Measurements from ENCODE around the gene UNC5A. TPM values are rescaled to one million over a fixed set of nuclear protein-coding genes. Genes with fewer than 3 reads are reported as not detected.
A peak's percentile ranks its signal among the peaks of the same experiment; 100 is the strongest.

The UNC5A gene
- total and polyA plus RNA-seq, 2 of the 8 experiments (the other 6 are each of a cell fraction or from before 2014, with no cell fraction given) = 4.0 to 7.6 TPM

- CTCF ChIA-PET (ENCODE audit: partially characterized antibody) = interaction anchor here (1.1 to 1.4 kb wide), 5 partner anchors 8 to 120 kb away, joined by 3 to 8 read pairs (median 4); no protein-coding TSS in a partner anchor
- no peak for FAIRE-seq
Observed at GRCh38 chr5:176780176-176781053, 29.9 kb upstream of the UNC5A start.

More at GRCh38 chr5:176780176-176781053, 29.9 kb upstream of the UNC5A start:
- WGBS, 2 experiments (ENCODE audit: extremely low coverage in 1 of 2, insufficient coverage in 1 of 2, insufficient read length in 1 of 2, insufficient replicate concordance in 2 of 2, low coverage in 1 of 2, low lambda C conversion rate in 2 of 2, missing lambda C conversion rate in 1 of 2) = 87% methylated on average over 14 of the region's 14 CpGs; no CpG with 5 or more reads in 1 of the 2 experiments
- H4K91ac ChIP-seq (replicated peaks; ENCODE audit: insufficient read length, low read length) = no peak overlapping the region
- POLR2A ChIA-PET (ENCODE audit: partially characterized antibody) = interaction anchor here (1.0 to 1.1 kb wide), 2 partner anchors 36 to 59 kb away, joined by 3 read pairs; no protein-coding TSS in a partner anchor
- no peak overlapping the region for H3K56ac ChIP-seq (replicated peaks; ENCODE audit: insufficient read length, low read depth, low read length)
- H2BK15ac ChIP-seq (ENCODE audit: low read length) = 0 out of 2 replicates have a peak overlapping the region, but pooled peaks have one; percentile 37
- no peak overlapping the region for H3K23ac ChIP-seq (ENCODE audit: insufficient read length)
- no peak overlapping the region for H2AFZ ChIP-seq (ENCODE audit: low read length)
- no peaks in the 10 kb centered on the region for H3K79me2 ChIP-seq (ENCODE audit: control insufficient read depth in 1 of 2, insufficient read depth in 2 of 2, low read length in 2 of 2)
- H4K8ac ChIP-seq (ENCODE audit: extremely low read depth, insufficient read depth, low read length) = no peak overlapping the region
- no peak overlapping the region for H2AK5ac ChIP-seq (ENCODE audit: low read depth, low read length)
- H3K18ac ChIP-seq (ENCODE audit: extremely low read depth, low read length) = no peak overlapping the region
- no peak overlapping the region for H3K4ac ChIP-seq (replicated peaks; ENCODE audit: insufficient read length, low read depth, low read length)
- no peak overlapping the region; the same call in 1 of the 2 replicates for H2BK12ac ChIP-seq (ENCODE audit: low read depth, low read length)
- no peak overlapping the region for H3K9ac ChIP-seq (replicated peaks in 1 of 4; ENCODE audit: extremely low read depth in 1 of 4, low read depth in 3 of 4, low read length in 3 of 4)
- no peak overlapping the region for H4K5ac ChIP-seq (ENCODE audit: insufficient read length, low read depth, low read length)
- H2BK120ac ChIP-seq (replicated peaks; ENCODE audit: low read depth, low read length) = no peak overlapping the region
- H3K27ac ChIP-seq (ENCODE audit: low read depth, low read length) = no peak overlapping the region
- 0 out of 2 replicates have a peak overlapping the region, but pooled peaks have one; percentile 21 for H2BK20ac ChIP-seq (ENCODE audit: low read length)
- H3K36me3 ChIP-seq (ENCODE audit: control insufficient read depth in 2 of 4, insufficient read depth in 4 of 4, low read length in 3 of 4) = no peaks in the 10 kb centered on the region
- no peak overlapping the region for H2BK5ac ChIP-seq (ENCODE audit: low read depth, low read length)
- no peak overlapping the region for H3K4me3 ChIP-seq (ENCODE audit: extremely low read depth in 1 of 4, insufficient read depth in 2 of 4, low read depth in 3 of 4, low read length in 4 of 4)
- H3K4me1 ChIP-seq (replicated peaks in 1 of 4; ENCODE audit: control insufficient read depth in 3 of 4, insufficient read depth in 4 of 4, low read length in 3 of 4) = peaks cover 0 to 18% (median 12%) of the 10 kb centered on the region in 4 experiments; a peak in 6 of 7 replicates
- TF ChIP-seq TAF7 (optimal IDR thresholded peaks at IDR 0.05; ENCODE audit: borderline replicate concordance, low read depth, low read length) (no peak), YY1 (IDR thresholded peaks at IDR 0.05; ENCODE audit: low read depth, low read length) (no peak), POLR2A (IDR thresholded peaks at IDR 0.05; ENCODE audit: control extremely low read depth in 1 of 2, low read depth in 2 of 2, low read length in 2 of 2) (no peak), EGR1 (IDR thresholded peaks at IDR 0.05; ENCODE audit: borderline replicate concordance, low read depth, low read length) (no peak), KDM5A (IDR thresholded peaks at IDR 0.05; ENCODE audit: low read length) (no peak), BACH1 (IDR thresholded peaks at IDR 0.05; ENCODE audit: low read length) (no peak), E2F6 (IDR thresholded peaks at IDR 0.05) (0 out of 2 replicates have a peak, but pooled peaks have one; percentile 21), SUZ12 (IDR thresholded peaks at IDR 0.05; ENCODE audit: low read length) (no peak)
- no peak overlapping the region for H3K14ac ChIP-seq (ENCODE audit: insufficient read length)
- H3K9me3 ChIP-seq (ENCODE audit: insufficient read depth in 2 of 2, low read depth in 1 of 2, low read length in 1 of 2) = no peaks in the 10 kb centered on the region
- no peak overlapping the region for H3K4me2 ChIP-seq (ENCODE audit: insufficient read depth in 1 of 2, low read depth in 2 of 2, low read length in 2 of 2)
- no peaks in the 10 kb centered on the region for H4K20me1 ChIP-seq (replicated peaks in 1 of 2; ENCODE audit: control insufficient read depth in 1 of 2, insufficient read depth in 2 of 2, low read length in 2 of 2)
- no peaks in the 10 kb centered on the region; the same call in 1 of the 2 replicates for H3K23me2 ChIP-seq (ENCODE audit: low read depth, low read length)
- peaks cover 0 to 2% (median 0%) of the 10 kb centered on the region in 4 experiments; a peak in 1 of 7 replicates for H3K27me3 ChIP-seq (replicated peaks in 1 of 4; ENCODE audit: control insufficient read depth in 3 of 4, extremely low read depth in 1 of 4, insufficient read depth in 3 of 4, low read length in 3 of 4)
- H3K79me1 ChIP-seq (ENCODE audit: low read depth, low read length) = no peaks in the 10 kb centered on the region
- DNase-seq (ENCODE audit: low read depth in 1 of 2, low spot score in 2 of 2) = peak in 1 of 2 experiments; percentile 39

Measured in H1 (cell line).